ENCODE data around the gene GPHN. TPM values are rescaled to one million over a fixed set of nuclear protein-coding genes. Genes with fewer than 3 reads are reported as not detected.
A peak's percentile ranks its signal among the peaks of the same experiment; 100 is the strongest.

The GPHN gene
- polyA plus RNA-seq, 2 of the 4 experiments (the other 2 are of a cell fraction): 12.7 to 15.5 TPM

GRCh38 chr14:66739826-66740225 is 231.9 kb downstream of the GPHN start (continued):
- no peak for TF ChIP-seq USF2 (IDR thresholded peaks at IDR 0.05)
- no peak for TF ChIP-seq MYC (IDR thresholded peaks at IDR 0.05; ENCODE audit: borderline replicate concordance, low read length)

DNA sequence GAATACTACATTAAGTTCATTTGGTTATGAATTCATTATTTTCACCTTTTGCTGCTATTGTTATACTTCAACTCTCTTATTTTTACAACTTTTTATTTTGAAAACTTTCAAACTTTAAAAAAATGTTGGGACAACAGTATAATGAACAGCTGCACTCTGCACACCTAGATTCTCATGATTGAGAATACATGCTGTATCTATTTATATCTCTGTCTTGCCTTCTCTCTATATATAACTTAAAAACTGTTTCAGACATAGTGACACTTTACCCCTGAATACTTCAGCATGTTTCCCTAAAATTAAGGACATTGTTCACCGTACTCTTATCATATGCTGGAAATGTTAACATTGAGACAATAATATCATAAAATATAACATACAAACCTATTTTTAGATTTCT is 237.1 kb downstream of the GPHN start:
- no peak for TF ChIP-seq NFE2L2 (conservative IDR thresholded peaks at IDR 0.05; ENCODE audit: low read length)
- TF ChIP-seq HMGXB4 (CRISPR knock-in tag; IDR thresholded peaks at IDR 0.05; ENCODE audit: borderline replicate concordance): no peak
- TF ChIP-seq, protein P1, sequence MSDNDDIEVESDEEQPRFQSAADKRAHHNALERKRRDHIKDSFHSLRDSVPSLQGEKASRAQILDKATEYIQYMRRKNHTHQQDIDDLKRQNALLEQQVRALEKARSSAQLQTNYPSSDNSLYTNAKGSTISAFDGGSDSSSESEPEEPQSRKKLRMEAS (IDR thresholded peaks at IDR 0.05): no peak
- Histone ChIP-seq H3K9me3 (peaks cover 5% of the 10 kb centered on the region; the same call in 1 of the 3 replicates), H3K4me3 (no peak overlapping the region), H3K4me1 (no peaks in the 10 kb centered on the region), H3K27ac (no peak overlapping the region), H3K4me2 (no peak overlapping the region)
- FAIRE-seq: peak; percentile 32
- ChIA-PET POLR2A (no interaction called here), CTCF (no interaction called here)
- no peak for DNase-seq (ENCODE audit: low read depth in 1 of 2, low spot score in 1 of 2)
- no peak for ATAC-seq
- WGBS (ENCODE audit: missing lambda C conversion rate): 96% methylated on average over 1 of the region's 1 CpG

- ATAC-seq (peak; percentile 76 to 77; a peak in 5 of 6 replicates), DNase-seq (ENCODE audit: low read depth in 1 of 2, low spot score in 1 of 2) (peak; percentile 14 to 66), FAIRE-seq (no peak)
- ChIA-PET CTCF (interaction anchor here (0.9 to 1.0 kb wide), 2 partner anchors 114 to 123 kb away, joined by 3 to 4 read pairs; no protein-coding TSS in a partner anchor), POLR2A (no interaction called here)
- WGBS (ENCODE audit: missing lambda C conversion rate): 50% methylated on average over 2 of the region's 2 CpGs
- TF ChIP-seq, protein P2, sequence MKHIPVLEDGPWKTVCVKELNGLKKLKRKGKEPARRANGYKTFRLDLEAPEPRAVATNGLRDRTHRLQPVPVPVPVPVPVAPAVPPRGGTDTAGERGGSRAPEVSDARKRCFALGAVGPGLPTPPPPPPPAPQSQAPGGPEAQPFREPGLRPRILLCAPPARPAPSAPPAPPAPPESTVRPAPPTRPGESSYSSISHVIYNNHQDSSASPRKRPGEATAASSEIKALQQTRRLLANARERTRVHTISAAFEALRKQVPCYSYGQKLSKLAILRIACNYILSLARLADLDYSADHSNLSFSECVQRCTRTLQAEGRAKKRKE (CRISPR knock-in tag; IDR thresholded peaks at IDR 0.05; ENCODE audit: low read depth): no peak
- TF ChIP-seq RAD21 (conservative IDR thresholded peaks at IDR 0.05 in 1 of 2, IDR thresholded peaks at IDR 0.05 in 1 of 2) (peak; percentile 31 to 41; a peak in 4 of 5 replicates), SMC3 (IDR thresholded peaks at IDR 0.05) (peak; percentile 47; the same call in 2 of the 3 replicates)
- TF ChIP-seq, protein P3, sequence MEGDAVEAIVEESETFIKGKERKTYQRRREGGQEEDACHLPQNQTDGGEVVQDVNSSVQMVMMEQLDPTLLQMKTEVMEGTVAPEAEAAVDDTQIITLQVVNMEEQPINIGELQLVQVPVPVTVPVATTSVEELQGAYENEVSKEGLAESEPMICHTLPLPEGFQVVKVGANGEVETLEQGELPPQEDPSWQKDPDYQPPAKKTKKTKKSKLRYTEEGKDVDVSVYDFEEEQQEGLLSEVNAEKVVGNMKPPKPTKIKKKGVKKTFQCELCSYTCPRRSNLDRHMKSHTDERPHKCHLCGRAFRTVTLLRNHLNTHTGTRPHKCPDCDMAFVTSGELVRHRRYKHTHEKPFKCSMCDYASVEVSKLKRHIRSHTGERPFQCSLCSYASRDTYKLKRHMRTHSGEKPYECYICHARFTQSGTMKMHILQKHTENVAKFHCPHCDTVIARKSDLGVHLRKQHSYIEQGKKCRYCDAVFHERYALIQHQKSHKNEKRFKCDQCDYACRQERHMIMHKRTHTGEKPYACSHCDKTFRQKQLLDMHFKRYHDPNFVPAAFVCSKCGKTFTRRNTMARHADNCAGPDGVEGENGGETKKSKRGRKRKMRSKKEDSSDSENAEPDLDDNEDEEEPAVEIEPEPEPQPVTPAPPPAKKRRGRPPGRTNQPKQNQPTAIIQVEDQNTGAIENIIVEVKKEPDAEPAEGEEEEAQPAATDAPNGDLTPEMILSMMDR (IDR thresholded peaks at IDR 0.05): peak; percentile 45
- Histone ChIP-seq H3K4me3 (no peak overlapping the region), H3K4me1 (no peaks in the 10 kb centered on the region), H3K4me2 (no peak overlapping the region), H3K27ac (no peak overlapping the region), H3K9me3 (no peaks in the 10 kb centered on the region)
Measured at GRCh38 chr14:66746316-66747006, 238.5 kb downstream of the GPHN start.

DNA sequence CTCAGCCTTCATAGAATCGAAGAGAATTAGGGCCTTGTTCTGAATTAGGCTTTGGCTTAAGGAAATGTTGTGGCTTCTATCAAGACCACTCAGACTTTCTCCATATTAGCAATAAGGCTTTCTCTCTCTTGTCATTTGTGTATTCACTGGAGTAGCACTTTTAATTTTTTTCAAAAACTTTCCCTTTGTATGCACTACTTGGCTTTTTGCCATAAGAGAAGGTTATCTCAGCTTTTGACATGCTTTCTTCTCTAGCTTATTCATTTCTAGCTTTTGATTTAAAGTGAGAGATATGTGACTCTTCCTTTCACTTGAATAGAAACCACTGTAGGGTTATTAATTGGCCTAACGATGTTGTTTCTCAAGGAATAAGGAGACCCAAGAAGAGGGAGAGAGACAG is 244.2 kb downstream of the GPHN start:
- H3K4me3 ChIP-seq: no peak overlapping the region
- no peaks in the 10 kb centered on the region for H3K9me3 ChIP-seq
- H3K27ac ChIP-seq: no peak overlapping the region
- no peaks in the 10 kb centered on the region for H3K4me1 ChIP-seq
- H3K4me2 ChIP-seq: no peak overlapping the region
- ChIA-PET CTCF (interaction anchor here (0.7 kb wide), 1 partner anchor 388 kb away, joined by 3 read pairs; no protein-coding TSS in a partner anchor), POLR2A (no interaction called here)
- TF ChIP-seq SMC3 (IDR thresholded peaks at IDR 0.05) (no peak), CBX8 (IDR thresholded peaks at IDR 0.05) (no peak), FOSB (CRISPR knock-in tag; IDR thresholded peaks at IDR 0.05) (no peak), SREBF2 (IDR thresholded peaks at IDR 0.05) (no peak), HEYL (CRISPR knock-in tag; IDR thresholded peaks at IDR 0.05) (no peak), MAZ (IDR thresholded peaks at IDR 0.05; ENCODE audit: borderline replicate concordance, low read depth, low read length) (no peak), RAD21 (conservative IDR thresholded peaks at IDR 0.05 in 1 of 2, IDR thresholded peaks at IDR 0.05 in 1 of 2) (no peak), ZFP36 (IDR thresholded peaks at IDR 0.05; ENCODE audit: borderline replicate concordance, partially characterized antibody) (no peak)
- TF ChIP-seq, protein P4, sequence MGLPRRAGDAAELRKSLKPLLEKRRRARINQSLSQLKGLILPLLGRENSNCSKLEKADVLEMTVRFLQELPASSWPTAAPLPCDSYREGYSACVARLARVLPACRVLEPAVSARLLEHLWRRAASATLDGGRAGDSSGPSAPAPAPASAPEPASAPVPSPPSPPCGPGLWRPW (IDR thresholded peaks at IDR 0.05): no peak
- TF ChIP-seq, protein P3 (IDR thresholded peaks at IDR 0.05): no peak
- WGBS (ENCODE audit: missing lambda C conversion rate): 86% methylated on average over 2 of the region's 2 CpGs
- ATAC-seq (no peak), FAIRE-seq (no peak), DNase-seq (ENCODE audit: low read depth in 1 of 2, low spot score in 1 of 2) (no peak)

Measured in A549 (cell line).